Measurements from ENCODE around the gene THSD7B. TPM values are rescaled to one million over a fixed set of nuclear protein-coding genes. Genes with fewer than 3 reads are reported as not detected.
A peak's percentile ranks its signal among the peaks of the same experiment; 100 is the strongest.

THSD7B gene
- total RNA-seq, 4 donors from 2014 or later, result 0.12 to 1.1 (median 0.39) TPM

DNA sequence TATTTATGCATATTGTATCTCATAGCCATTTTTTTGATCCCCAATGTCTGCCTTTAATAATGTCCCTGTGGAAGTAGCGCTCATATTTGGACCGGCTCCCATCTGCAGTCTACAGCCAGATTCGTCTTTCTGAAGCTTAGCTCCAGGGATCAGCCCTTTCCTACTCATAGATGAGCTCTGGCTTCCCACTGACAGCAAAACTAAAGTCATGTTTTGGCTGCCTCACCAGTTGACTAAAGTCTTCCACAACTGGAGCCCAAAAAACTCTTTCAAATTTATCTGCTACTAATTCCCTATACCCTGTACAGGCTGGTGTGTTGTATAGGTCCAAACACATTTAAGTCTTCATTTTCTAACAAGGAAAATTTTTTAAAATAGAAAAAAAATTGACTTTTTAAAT is 904.8 kb downstream of the THSD7B start:
- ATAC-seq, result no peak
- TF ChIP-seq POLR2A (IDR thresholded peaks at IDR 0.05), result no peak
- TF ChIP-seq, protein P1, sequence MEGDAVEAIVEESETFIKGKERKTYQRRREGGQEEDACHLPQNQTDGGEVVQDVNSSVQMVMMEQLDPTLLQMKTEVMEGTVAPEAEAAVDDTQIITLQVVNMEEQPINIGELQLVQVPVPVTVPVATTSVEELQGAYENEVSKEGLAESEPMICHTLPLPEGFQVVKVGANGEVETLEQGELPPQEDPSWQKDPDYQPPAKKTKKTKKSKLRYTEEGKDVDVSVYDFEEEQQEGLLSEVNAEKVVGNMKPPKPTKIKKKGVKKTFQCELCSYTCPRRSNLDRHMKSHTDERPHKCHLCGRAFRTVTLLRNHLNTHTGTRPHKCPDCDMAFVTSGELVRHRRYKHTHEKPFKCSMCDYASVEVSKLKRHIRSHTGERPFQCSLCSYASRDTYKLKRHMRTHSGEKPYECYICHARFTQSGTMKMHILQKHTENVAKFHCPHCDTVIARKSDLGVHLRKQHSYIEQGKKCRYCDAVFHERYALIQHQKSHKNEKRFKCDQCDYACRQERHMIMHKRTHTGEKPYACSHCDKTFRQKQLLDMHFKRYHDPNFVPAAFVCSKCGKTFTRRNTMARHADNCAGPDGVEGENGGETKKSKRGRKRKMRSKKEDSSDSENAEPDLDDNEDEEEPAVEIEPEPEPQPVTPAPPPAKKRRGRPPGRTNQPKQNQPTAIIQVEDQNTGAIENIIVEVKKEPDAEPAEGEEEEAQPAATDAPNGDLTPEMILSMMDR (IDR thresholded peaks at IDR 0.05), result no peak
- no peak for TF ChIP-seq POLR2AphosphoS5 (IDR thresholded peaks at IDR 0.05)
- TF ChIP-seq EP300 (IDR thresholded peaks at IDR 0.05), result no peak
- peaks cover 0 to 9% (median 0%) of the 10 kb centered on the region in 3 donors for H3K4me1 ChIP-seq
- H3K27ac ChIP-seq, result no peak overlapping the region
- no peak overlapping the region for H3K4me3 ChIP-seq
- 64 to 72% methylated on average over 3 of the region's 3 CpGs for WGBS, 2 donors (ENCODE audit: low coverage in 1 of 2)
- no peaks in the 10 kb centered on the region for H3K27me3 ChIP-seq
- H3K36me3 ChIP-seq, result no peaks in the 10 kb centered on the region
- H3K9me3 ChIP-seq, result no peaks in the 10 kb centered on the region

GRCh38 chr2:137672989-137673552 is 907.7 kb downstream of the THSD7B start:
- Histone ChIP-seq H3K9me3 (no peaks in the 10 kb centered on the region), H3K27me3 (no peaks in the 10 kb centered on the region), H3K4me1 (peaks cover 0 to 9% (median 0%) of the 10 kb centered on the region in 3 donors), H3K4me3 (no peak overlapping the region), H3K27ac (no peak overlapping the region), H3K36me3 (no peaks in the 10 kb centered on the region)
- ATAC-seq, result peak; percentile 25
- TF ChIP-seq POLR2AphosphoS5 (IDR thresholded peaks at IDR 0.05) (no peak), EP300 (IDR thresholded peaks at IDR 0.05) (no peak), POLR2A (IDR thresholded peaks at IDR 0.05) (no peak)
- TF ChIP-seq, protein P1 (IDR thresholded peaks at IDR 0.05), result no peak

GRCh38 chr2:137674991-137675390 is 909.6 kb downstream of the THSD7B start:
- no peaks in the 10 kb centered on the region for H3K36me3 ChIP-seq
- TF ChIP-seq, protein P1 (IDR thresholded peaks at IDR 0.05), result no peak
- TF ChIP-seq POLR2A (IDR thresholded peaks at IDR 0.05) (no peak), EP300 (IDR thresholded peaks at IDR 0.05) (no peak), POLR2AphosphoS5 (IDR thresholded peaks at IDR 0.05) (no peak)
- H3K27me3 ChIP-seq, result no peaks in the 10 kb centered on the region
- WGBS, 2 donors (ENCODE audit: low coverage in 1 of 2), result 69 to 78% methylated on average over 2 of the region's 2 CpGs
- H3K4me3 ChIP-seq, result no peak overlapping the region
- no peak overlapping the region for H3K27ac ChIP-seq
- no peak for ATAC-seq
- H3K9me3 ChIP-seq, result no peaks in the 10 kb centered on the region
- peaks cover 0 to 9% (median 0%) of the 10 kb centered on the region in 3 donors for H3K4me1 ChIP-seq

- H3K27me3 ChIP-seq, result no peaks in the 10 kb centered on the region
- H3K27ac ChIP-seq, result no peak overlapping the region
- H3K9me3 ChIP-seq, result no peaks in the 10 kb centered on the region
- peaks cover 0 to 9% (median 0%) of the 10 kb centered on the region in 3 donors for H3K4me1 ChIP-seq
- H3K4me3 ChIP-seq, result no peak overlapping the region
- no peak for ATAC-seq
- TF ChIP-seq EP300 (IDR thresholded peaks at IDR 0.05) (no peak), POLR2AphosphoS5 (IDR thresholded peaks at IDR 0.05) (no peak), POLR2A (IDR thresholded peaks at IDR 0.05) (no peak)
- TF ChIP-seq, protein P1 (IDR thresholded peaks at IDR 0.05), result no peak
- WGBS, 2 donors (ENCODE audit: low coverage in 1 of 2), result 35 to 62% methylated on average over 2 to 4 of the region's 4 CpGs
- H3K36me3 ChIP-seq, result no peaks in the 10 kb centered on the region
Measured at GRCh38 chr2:137675584-137676327, 910.4 kb downstream of the THSD7B start.

DNA sequence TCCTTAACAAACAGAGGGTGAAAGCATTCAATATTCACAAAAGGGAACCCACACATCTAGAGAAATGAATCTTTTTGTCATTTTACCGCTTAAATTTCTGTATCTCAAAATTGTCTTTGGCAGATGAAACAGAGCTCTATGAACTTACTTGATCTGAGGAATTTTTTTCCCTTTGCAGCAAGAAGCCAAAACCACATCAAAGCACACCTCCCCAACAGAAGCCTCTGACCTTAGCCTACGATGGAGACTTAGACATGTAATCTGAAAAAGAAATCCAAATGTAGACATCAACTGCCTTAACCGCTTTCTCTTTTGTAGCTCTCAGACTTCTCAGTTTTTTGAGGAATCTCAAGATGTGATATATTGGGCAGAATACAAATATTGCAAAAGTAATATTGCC is 911.0 kb downstream of the THSD7B start:
- 52 to 76% methylated on average over 2 to 3 of the region's 3 CpGs for WGBS, 2 donors (ENCODE audit: low coverage in 1 of 2)
- no peak for TF ChIP-seq POLR2AphosphoS5 (IDR thresholded peaks at IDR 0.05)
- TF ChIP-seq POLR2A (IDR thresholded peaks at IDR 0.05), result no peak
- TF ChIP-seq, protein P1 (IDR thresholded peaks at IDR 0.05), result no peak
- no peak for TF ChIP-seq EP300 (IDR thresholded peaks at IDR 0.05)

More for the DNA sequence above, 911.0 kb downstream of the THSD7B start:
- Histone ChIP-seq H3K27ac (no peak overlapping the region), H3K4me3 (no peak overlapping the region), H3K9me3 (no peaks in the 10 kb centered on the region), H3K27me3 (no peaks in the 10 kb centered on the region), H3K4me1 (peaks cover 0 to 9% (median 0%) of the 10 kb centered on the region in 3 donors), H3K36me3 (no peaks in the 10 kb centered on the region)
- ATAC-seq, result no peak
